Measurements from ENCODE around the gene ECEL1.
A peak's percentile ranks its signal among the peaks of the same experiment; 100 is the strongest.

Gene ECEL1

GRCh38 chr2:232522623-232523401 is 35.2 kb upstream of the ECEL1 start:
- no peak for DNase-seq (ENCODE audit: low spot score)

GRCh38 chr2:232521959-232522622 is 34.5 kb upstream of the ECEL1 start:
- DNase-seq (ENCODE audit: low spot score), result peak; percentile 60

GRCh38 chr2:232521098-232521497 is 33.5 kb upstream of the ECEL1 start:
- DNase-seq (ENCODE audit: low spot score), result no peak

GRCh38 chr2:232520489-232520888 is 32.9 kb upstream of the ECEL1 start:
- DNase-seq (ENCODE audit: low spot score), result no peak

GRCh38 chr2:232519581-232520438 is 32.2 kb upstream of the ECEL1 start, which contains the start of gene PRSS56:
Gene PRSS56, plus strand, starts transcription at chr2:232520388. Its CDS starts 211 bp downstream, at chr2:232520599.
- no peak for DNase-seq (ENCODE audit: low spot score)

- DNase-seq (ENCODE audit: low spot score), result no peak
These were observed 31.2 kb upstream of the ECEL1 start for GRCh38 chr2:232518844-232519243.

GRCh38 chr2:232516551-232516950 is 28.9 kb upstream of the ECEL1 start:
- no peak for DNase-seq (ENCODE audit: low spot score)

- DNase-seq (ENCODE audit: low spot score), result no peak
These were observed 28.0 kb upstream of the ECEL1 start for GRCh38 chr2:232515639-232516038.

GRCh38 chr2:232513353-232513752 is 25.7 kb upstream of the ECEL1 start:
- no peak for DNase-seq (ENCODE audit: low spot score)

GRCh38 chr2:232512602-232513001 is 25.0 kb upstream of the ECEL1 start:
- DNase-seq (ENCODE audit: low spot score), result no peak

GRCh38 chr2:232511336-232511890 is 23.8 kb upstream of the ECEL1 start:
- DNase-seq (ENCODE audit: low spot score), result no peak

GRCh38 chr2:232508251-232508650 is 20.6 kb upstream of the ECEL1 start:
- DNase-seq (ENCODE audit: low spot score), result no peak

GRCh38 chr2:232506709-232507108 is 19.1 kb upstream of the ECEL1 start:
- DNase-seq (ENCODE audit: low spot score), result no peak

GRCh38 chr2:232505856-232506255 is 18.2 kb upstream of the ECEL1 start:
- DNase-seq (ENCODE audit: low spot score), result no peak

- no peak for DNase-seq (ENCODE audit: low spot score)
These were observed 16.8 kb upstream of the ECEL1 start for GRCh38 chr2:232504438-232504837.

- DNase-seq (ENCODE audit: low spot score), result no peak
These were observed 16.2 kb upstream of the ECEL1 start for GRCh38 chr2:232503809-232504323.

- DNase-seq (ENCODE audit: low spot score), result no peak
These were observed 15.5 kb upstream of the ECEL1 start for GRCh38 chr2:232502911-232503808.

GRCh38 chr2:232502511-232502910 is 14.9 kb upstream of the ECEL1 start:
- DNase-seq (ENCODE audit: low spot score), result no peak

GRCh38 chr2:232501794-232502390 is 14.3 kb upstream of the ECEL1 start:
- DNase-seq (ENCODE audit: low spot score), result no peak

GRCh38 chr2:232501331-232501771 is 13.7 kb upstream of the ECEL1 start:
- no peak for DNase-seq (ENCODE audit: low spot score)

All from CD4-positive, alpha-beta T cell treated with Interleukin-2 at 100 ng/mL for 4 hours (primary cell).